Activated CD8-positive, alpha-beta memory T cell treated with anti-CD3 and anti-CD28 coated beads, Interleukin-2, amount 50 U/mL, for 24 hours (primary cell): Measurements from ENCODE around the gene PLA2G3.
A peak's percentile ranks its signal among the peaks of the same experiment; 100 is the strongest.
"Not testable (repeated sequence)": the region's sequence is repeated elsewhere in the genome, so short reads cannot be mapped to it uniquely, and the experiment has no call there.

Source experiments
- DNase-seq: peaks from one replicate; pipeline ENCODE4 v3.0.0-alpha.2; 2020; ENCODE audit errors: extremely low read depth

Gene PLA2G3

DNA sequence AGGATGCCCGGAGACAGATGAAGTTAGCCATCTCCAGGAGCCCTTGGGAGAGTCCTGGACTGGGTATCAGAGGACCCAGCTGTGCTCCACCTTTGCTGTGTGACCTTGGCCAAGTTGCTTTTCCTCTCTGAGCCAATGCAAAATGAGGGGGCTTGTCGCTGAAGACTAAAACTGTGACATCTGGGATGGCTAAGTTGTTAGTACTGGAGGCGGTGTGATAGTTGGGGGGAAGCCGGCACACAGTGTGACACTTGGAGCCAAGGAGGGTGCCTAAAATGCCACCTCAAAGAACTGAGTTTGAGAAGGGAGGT lies 17.1 kb downstream of the PLA2G3 start:
- no peak for DNase-seq

DNA sequence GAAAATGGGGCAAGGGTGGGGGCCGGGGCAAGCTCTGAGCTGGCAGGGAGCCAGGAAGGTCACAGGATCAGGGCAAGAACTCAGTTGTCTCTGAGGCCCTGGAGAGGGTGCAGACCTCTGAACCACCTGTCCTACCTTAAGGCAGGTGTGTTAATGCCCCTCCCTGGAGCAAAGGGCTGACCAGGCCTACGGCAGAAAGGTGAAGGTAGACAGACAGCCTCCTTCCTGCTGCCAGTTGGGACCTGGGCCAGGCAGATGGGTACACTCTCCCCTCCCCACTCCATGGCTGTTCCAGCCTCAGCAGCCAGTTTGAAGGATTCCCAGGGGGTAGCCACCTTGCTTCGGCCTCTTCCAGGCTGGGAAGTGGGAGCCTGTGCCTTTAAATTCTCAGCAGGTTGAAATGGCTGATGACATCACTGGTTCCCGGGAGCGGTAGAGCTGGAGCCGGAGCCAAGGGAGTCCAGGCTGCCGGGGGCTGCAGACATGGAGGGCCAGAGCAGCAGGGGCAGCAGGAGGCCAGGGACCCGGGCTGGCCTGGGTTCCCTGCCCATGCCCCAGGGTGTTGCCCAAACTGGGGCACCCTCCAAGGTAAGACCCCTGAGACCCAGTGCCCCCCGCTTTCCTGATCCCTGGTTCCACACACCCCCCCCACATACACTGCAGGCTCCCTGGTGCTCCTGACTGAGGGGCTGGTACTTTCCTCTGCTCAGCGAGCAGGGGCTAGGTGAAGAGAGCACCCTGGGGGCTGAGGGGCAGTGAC lies 17.6 kb downstream of the PLA2G3 start, which contains the start of gene INPP5J:
Gene INPP5J (plus strand): TSS at position 435 of the 760 bp plus-strand sequence. CDS start 49 bp downstream, at position 484.
- no peak for DNase-seq

GRCh38 chr22:31122196-31122531 lies 18.1 kb downstream of the PLA2G3 start:
- DNase-seq: no peak

- no peak for DNase-seq
These were observed 18.9 kb downstream of the PLA2G3 start for GRCh38 chr22:31121403-31121802.

- DNase-seq: no peak
These were observed 19.7 kb downstream of the PLA2G3 start for GRCh38 chr22:31120642-31121041.

DNA sequence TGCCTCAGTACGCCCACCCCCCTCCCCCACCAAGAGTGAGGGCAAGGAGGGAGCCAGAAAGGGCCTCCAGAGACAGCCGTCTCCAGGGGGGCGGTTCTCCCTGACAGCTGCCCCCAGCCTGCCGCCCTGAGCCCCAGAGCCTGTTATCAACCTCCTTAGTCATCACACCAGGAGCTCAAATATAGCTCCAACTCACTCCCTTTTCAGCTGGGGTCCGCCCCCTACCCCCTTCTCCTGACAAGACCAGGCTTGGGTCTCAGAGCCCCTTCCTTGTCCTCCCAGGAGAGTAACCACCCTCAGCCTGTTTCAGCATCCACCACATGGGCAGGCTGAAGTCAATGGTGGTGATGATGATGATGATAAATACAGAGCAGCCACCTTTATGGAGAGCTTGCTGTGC lies 20.1 kb downstream of the PLA2G3 start:
- DNase-seq: no peak

DNA sequence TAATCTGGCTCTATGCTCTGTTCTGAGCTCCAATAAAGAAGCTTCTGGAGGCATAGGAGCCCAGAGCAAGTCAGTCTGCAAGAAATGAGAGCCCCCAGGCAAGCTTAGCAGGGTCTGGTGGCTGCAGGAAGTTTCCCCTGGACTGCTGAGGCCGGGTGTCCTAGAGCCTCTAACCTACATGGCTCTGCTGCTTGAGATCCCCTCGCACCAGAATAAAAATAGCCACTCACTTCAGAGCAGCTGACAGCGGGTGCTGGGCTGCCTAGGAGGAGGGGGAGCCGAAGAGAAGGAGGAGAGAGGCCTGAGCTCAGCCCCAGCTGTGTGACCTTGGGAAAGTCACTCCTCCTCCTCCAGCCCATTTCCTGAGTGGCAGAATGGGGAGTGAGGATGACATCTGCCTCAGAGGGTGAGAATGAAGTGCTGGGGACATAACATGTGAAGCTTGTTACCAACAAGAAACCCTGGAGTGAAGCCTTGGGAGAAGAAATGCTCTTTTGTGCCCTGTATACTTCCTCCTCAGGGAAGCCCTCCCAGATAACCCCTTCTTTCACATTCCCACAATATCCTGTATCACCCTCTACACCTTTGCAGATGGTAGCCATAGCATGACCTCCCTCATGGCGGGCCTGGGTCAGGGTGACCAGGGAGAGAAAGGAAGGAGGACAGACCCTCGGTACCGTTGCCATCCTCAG lies 21.1 kb downstream of the PLA2G3 start:
- no peak for DNase-seq

GRCh38 chr22:31118046-31118820 lies 22.1 kb downstream of the PLA2G3 start:
- no peak for DNase-seq

- DNase-seq: not testable (repeated sequence)
These were observed 27.7 kb downstream of the PLA2G3 start for GRCh38 chr22:31112547-31113091.

DNA sequence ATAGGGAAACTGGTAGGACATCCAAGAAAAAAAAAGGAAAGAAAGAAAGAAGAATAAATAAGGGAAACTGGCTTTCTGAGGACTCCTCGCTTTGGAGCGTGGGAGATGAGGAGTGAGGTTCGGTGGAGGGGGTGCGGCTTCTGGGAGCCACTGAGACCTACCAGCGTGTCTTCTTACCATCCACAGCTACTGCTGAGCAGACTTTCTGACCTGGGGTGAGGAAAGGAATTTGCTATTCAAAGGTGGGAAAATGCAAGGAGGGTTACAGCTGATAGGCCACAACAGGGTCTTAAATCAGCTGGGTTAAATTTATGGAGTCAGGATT lies 32.5 kb downstream of the PLA2G3 start:
- DNase-seq: no peak

GRCh38 chr22:31107178-31107893 lies 33.0 kb downstream of the PLA2G3 start, which contains the start of gene SELENOM:
TSS of gene SELENOM (minus strand) at chr22:31107568. CDS start at chr22:31107505, 63 bp downstream.
- DNase-seq: peak; percentile 63

DNA sequence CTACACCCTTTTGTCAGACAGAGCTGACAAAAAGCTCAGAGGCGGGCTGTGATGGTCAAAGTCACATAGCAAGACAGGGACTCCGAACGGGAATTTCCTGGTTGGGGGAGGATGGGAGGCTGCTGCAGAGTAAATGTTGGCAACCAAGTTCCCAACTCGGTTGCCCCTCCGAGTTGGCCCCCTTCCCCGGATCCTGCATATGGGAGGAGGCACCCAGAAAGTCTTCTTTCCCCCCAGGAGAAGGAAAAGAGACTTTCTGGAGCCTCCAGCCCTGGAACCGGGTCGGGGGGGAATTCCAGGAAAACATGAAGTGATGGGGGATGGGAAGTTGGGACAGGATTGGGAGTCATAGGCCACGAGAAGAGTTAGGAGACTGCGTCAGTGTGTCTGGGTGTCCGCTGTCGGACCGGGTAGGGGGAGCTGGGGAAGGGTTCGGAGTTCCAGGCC lies 33.6 kb downstream of the PLA2G3 start:
- DNase-seq: no peak

- DNase-seq: no peak
These were observed 34.2 kb downstream of the PLA2G3 start for GRCh38 chr22:31106001-31106571.

DNA sequence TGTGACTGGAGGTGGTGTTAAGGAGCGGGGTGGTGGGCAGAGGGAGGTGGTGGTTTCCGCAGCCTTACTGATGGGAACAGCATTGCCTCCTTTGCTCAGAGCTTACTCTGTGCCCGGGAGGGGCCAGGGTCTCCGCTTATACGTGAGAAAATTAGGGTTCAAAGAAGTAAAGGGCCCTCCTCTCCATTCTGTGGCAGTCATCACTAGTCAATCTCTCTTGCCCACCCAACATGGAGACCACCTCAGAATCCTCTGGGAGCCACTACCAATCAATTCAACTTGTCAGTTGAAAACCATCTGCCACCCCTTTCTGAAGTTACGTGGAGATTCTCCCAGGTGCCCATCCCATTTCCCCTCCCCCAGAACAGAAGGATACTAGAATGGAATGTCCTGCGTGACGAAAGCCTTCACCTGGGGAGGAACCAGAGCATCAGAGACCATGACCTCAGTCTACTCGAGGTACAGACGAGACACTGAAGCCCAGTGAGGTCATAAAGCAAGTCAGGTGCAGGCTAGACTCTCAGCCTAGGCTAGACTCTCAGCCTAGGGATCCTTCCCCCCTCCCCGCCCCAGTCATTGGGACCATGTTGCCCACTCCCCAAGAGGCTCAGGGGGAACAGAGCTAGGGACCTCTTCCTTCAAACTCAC lies 34.9 kb downstream of the PLA2G3 start:
- no peak for DNase-seq

DNA sequence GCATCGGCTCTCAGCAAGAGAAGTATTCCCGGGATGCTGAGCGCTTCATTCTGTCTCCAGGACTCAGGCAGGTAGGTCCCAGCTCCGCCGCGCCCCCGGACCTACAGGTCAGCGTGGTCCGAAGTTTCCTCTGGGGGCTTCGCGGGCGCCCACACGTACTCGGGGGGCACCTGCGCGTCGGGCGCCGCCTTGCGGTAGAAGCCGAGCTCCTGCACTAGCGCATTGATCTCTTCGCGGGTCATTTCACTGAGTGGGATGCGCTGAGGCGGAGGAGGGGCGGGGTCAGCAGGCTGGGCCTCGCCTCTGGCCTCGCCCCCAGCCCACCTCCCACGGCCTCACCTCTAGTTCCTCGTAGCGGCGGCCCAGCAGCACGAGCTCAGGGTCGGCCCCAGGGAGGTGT lies 35.4 kb downstream of the PLA2G3 start:
- DNase-seq: no peak

DNA sequence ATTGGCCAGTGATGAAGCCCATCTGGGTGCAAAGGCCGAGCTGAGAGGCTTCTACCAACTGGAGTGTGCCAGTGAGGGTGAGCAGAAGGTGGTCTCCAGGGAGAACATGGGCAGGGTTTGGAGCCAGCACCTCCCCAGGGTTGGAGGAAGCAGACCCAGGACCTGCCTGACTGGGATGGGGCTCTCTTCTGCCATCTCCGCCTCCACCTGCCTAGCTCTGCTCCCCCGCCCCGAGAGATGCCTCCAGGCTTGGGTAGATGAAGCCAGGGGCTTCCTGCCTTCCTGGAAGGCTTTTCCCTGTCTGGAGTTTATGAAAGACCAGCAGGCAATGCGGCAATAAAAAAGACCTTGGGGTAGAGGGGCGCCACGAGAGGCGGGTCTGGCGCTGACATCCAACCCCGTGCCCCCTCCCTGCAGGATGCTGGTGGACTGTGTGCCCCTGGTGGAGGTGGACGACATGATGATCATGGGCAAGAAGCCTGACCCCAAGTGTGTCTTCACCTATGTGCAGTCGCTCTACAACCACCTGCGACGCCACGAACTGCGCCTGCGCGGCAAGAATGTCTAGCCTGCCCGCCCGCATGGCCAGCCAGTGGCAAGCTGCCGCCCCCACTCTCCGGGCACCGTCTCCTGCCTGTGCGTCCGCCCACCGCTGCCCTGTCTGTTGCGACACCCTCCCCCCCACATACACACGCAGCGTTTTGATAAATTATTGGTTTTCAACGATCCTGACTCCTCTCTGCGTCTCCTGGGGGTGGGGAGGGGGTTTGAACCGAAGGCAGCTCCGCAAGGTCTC lies 36.2 kb downstream of the PLA2G3 start:
- no peak for DNase-seq

GRCh38 chr22:31103111-31103510 lies 37.2 kb downstream of the PLA2G3 start:
- no peak for DNase-seq

- DNase-seq: no peak
These were observed 37.7 kb downstream of the PLA2G3 start for GRCh38 chr22:31102441-31103081.

GRCh38 chr22:31100762-31101525 lies 39.4 kb downstream of the PLA2G3 start:
- DNase-seq: no peak
